ENCODE data around the gene AMER2. TPM values are rescaled to one million over a fixed set of nuclear protein-coding genes. Genes with fewer than 3 reads are reported as not detected.

AMER2 gene
- total RNA-seq, 1 donor from 2014 or later = not detected

DNA sequence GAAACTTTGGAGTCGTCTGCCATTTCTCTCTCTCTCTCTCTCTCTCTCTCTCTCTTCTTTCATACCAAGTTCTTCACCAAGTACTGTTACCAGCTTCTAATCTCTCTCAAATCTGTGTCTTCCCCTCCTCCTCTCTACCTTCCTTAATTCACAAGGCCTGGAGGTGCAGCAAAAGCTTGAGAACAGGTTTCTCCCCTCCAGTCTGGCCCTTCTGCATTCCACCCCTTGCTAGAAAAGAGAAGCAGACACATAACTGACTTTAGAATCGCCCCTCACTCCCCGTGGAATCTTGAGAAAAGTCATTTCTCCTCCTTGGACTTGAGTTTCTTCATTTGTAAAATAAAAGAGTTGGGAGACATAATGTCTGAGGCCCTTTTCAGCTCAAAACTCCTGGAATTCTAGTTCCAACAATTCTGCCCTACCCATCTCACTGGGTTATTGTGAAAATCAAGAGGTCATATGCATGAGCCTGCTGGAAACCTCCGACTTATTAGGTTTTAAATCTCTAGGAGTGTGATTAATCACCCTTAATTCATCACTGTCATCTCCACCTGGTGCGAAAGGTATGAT is 20.4 kb downstream of the AMER2 start:
- H3K36me3 ChIP-seq = no peaks in the 10 kb centered on the region
- H3K4me3 ChIP-seq = no peak overlapping the region
- peaks cover 68% of the 10 kb centered on the region for H3K27me3 ChIP-seq (ENCODE audit: low read depth)
- no peaks in the 10 kb centered on the region for H3K4me1 ChIP-seq
- intact Hi-C loops (cut with micrococcal nuclease) = no loop called here
- TF ChIP-seq CTCF (IDR thresholded peaks at IDR 0.05; ENCODE audit: borderline replicate concordance) = no peak
- no peak overlapping the region for H3K27ac ChIP-seq (replicated peaks)
- DNase-seq = no peak
- H3K9me3 ChIP-seq (replicated peaks) = no peaks in the 10 kb centered on the region

DNA sequence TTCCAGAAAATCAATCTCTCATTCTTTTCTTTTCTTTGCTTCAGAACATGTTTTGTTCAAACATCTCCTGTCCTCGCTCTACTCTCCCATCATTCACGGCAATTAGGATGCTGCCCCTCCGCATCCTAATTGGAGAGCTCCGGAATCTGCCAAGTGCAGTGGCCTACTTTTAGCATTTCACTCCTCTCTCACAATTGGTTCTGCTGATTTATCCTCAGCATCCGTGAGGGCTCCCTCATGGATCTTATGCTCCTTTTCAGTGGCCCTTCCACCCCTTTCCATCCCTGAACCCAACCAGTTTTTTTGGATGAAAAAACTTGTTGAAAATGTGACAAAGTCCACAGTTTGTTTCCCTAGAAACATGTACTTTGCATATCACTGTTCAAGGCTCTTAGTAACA is 22.4 kb downstream of the AMER2 start:
- Histone ChIP-seq H3K9me3 (replicated peaks) (no peaks in the 10 kb centered on the region), H3K36me3 (no peaks in the 10 kb centered on the region), H3K4me1 (no peaks in the 10 kb centered on the region), H3K27ac (replicated peaks) (no peak overlapping the region), H3K4me3 (no peak overlapping the region), H3K27me3 (ENCODE audit: low read depth) (peaks cover 75% of the 10 kb centered on the region)
- no peak for DNase-seq
- TF ChIP-seq CTCF (IDR thresholded peaks at IDR 0.05; ENCODE audit: borderline replicate concordance) = no peak
- intact Hi-C loops (cut with micrococcal nuclease) = no loop called here

- H3K9me3 ChIP-seq (replicated peaks) = no peaks in the 10 kb centered on the region
- no peaks in the 10 kb centered on the region for H3K36me3 ChIP-seq
- H3K27me3 ChIP-seq (ENCODE audit: low read depth) = peaks cover 71% of the 10 kb centered on the region
- H3K27ac ChIP-seq (replicated peaks) = no peak overlapping the region
- DNase-seq = no peak
- TF ChIP-seq CTCF (IDR thresholded peaks at IDR 0.05; ENCODE audit: borderline replicate concordance) = no peak
- intact Hi-C loops (cut with micrococcal nuclease) = no loop called here
- H3K4me3 ChIP-seq = no peak overlapping the region
- no peaks in the 10 kb centered on the region for H3K4me1 ChIP-seq
Measured at GRCh38 chr13:25148402-25148771, 23.7 kb downstream of the AMER2 start.

DNA sequence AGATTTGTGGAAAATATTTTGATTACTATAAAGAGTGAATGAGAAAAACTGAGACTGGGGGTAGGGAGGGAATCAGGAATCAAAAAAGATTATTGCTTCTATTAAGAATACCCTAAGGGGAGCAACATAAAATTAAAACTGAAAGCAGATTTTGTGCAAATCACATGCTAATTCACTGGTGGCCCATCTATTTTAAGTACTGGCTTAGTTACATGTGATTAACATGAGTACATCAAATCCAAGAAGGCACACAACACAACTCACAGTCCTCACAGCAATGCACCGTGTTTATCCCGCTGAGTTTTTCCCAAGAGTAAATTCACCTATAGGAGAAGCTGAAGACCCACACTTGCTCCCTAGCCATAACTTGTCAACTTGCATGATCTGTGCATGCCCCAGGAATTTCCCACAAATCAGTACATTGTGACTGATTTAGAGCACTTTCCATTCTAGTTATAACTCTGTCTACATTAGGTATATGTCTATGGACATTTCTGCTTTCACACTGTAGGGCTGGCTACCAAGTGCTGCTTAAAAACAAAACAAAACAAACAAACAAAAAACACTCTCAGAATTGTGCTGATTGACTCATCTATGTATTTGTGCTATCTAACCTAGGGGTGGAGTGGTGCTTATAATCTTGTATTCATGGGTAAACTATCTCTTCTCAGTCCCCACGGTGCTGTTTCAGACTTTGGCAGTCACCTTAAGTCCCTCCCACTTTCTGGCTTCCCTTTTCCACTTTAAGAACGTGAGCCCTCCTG is 24.3 kb downstream of the AMER2 start:
- no peak for TF ChIP-seq CTCF (IDR thresholded peaks at IDR 0.05; ENCODE audit: borderline replicate concordance)
- Histone ChIP-seq H3K4me3 (no peak overlapping the region), H3K27me3 (ENCODE audit: low read depth) (peaks cover 66% of the 10 kb centered on the region), H3K9me3 (replicated peaks) (no peaks in the 10 kb centered on the region), H3K4me1 (no peaks in the 10 kb centered on the region), H3K27ac (replicated peaks) (no peak overlapping the region), H3K36me3 (no peaks in the 10 kb centered on the region)
- DNase-seq = no peak
- intact Hi-C loops (cut with micrococcal nuclease) = no loop called here

DNA sequence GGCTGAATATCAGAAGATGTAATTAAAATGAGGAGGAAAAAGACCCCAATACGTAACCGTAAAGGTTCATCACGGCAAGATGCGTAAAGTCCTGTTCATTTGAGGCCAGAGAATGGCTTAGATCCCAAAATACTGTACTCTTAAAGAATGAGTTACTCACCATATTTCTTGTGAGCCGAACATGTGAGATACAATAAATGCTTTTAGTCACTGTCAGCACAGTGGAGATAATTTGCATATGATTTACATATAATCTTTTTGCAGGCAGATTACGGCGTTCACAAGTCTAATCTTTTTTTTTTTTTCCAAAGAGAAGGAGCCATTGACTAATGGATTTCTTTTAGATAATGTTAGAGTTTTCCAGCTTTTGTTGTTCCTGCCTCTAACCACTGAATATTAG is 28.4 kb downstream of the AMER2 start:
- H3K27ac ChIP-seq (replicated peaks) = no peak overlapping the region
- no peak for DNase-seq
- H3K9me3 ChIP-seq (replicated peaks) = no peaks in the 10 kb centered on the region
- H3K27me3 ChIP-seq (ENCODE audit: low read depth) = peaks cover 48% of the 10 kb centered on the region
- intact Hi-C loops (cut with micrococcal nuclease) = no loop called here
- TF ChIP-seq CTCF (IDR thresholded peaks at IDR 0.05; ENCODE audit: borderline replicate concordance) = no peak
- H3K4me1 ChIP-seq = no peaks in the 10 kb centered on the region
- no peaks in the 10 kb centered on the region for H3K36me3 ChIP-seq
- H3K4me3 ChIP-seq = no peak overlapping the region
